GM12873 (cell line): ENCODE results near the gene NKX2-2.

Source experiments
- TF ChIP-seq, protein P1 (sequence below): IDR thresholded peaks from 2 replicates; pipeline ENCODE4 v1.5.1; 2012; ENCODE audit warnings: low read depth, mild to moderate bottlenecking, moderate library complexity, low read length, control low read depth; ENCODE audit not compliant: insufficient read depth; ENCODE audit errors: missing control alignments

NKX2-2 gene

DNA sequence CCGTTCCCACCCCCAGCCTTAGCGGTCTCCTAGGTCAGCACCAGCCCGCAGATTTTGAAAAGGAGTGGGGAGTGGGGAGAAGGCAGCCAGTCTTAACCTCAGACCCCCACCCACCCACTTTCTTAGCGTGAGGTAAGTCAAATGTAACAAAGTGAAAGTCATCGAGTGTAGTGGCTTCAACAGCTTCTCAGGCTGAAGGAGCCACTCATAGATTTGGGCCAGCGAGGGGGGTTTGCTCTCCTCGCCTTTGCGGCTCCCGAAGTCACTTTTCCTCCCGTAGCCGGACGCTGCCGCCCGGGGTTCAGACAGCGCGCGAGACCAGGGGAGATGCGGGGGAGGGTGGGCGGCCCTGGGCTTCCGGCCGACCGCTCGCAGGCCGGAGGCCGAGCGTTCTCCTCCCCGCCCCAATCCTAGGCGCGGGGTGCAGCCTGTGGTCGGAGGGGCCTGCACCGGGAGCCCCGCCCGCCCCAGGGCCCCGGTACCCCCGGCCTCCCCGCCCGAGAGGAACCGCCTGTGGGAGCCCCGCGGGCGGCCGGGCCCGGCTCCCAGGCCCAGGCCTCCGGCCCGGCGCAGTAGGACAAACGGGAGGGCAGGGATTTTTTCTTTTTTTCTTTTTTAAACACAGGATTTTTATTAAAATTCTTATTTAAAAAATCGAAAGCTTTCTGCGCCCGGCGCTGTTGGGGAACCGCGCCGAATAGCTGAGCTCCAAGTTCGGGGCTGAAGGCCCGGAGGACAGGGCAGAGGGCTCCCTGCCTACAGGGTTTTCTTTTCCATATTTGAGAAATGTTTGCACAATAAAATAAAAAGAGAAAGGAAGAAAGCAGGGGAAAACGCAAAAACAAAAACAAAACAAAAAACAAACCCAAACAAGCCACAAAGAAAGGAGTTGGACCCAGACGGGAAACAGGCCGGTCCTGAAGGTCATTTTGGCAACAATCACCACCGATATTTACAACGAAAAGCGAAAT is 3.2 kb downstream of the NKX2-2 start:
- TF ChIP-seq, protein P1, sequence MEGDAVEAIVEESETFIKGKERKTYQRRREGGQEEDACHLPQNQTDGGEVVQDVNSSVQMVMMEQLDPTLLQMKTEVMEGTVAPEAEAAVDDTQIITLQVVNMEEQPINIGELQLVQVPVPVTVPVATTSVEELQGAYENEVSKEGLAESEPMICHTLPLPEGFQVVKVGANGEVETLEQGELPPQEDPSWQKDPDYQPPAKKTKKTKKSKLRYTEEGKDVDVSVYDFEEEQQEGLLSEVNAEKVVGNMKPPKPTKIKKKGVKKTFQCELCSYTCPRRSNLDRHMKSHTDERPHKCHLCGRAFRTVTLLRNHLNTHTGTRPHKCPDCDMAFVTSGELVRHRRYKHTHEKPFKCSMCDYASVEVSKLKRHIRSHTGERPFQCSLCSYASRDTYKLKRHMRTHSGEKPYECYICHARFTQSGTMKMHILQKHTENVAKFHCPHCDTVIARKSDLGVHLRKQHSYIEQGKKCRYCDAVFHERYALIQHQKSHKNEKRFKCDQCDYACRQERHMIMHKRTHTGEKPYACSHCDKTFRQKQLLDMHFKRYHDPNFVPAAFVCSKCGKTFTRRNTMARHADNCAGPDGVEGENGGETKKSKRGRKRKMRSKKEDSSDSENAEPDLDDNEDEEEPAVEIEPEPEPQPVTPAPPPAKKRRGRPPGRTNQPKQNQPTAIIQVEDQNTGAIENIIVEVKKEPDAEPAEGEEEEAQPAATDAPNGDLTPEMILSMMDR = no peak

DNA sequence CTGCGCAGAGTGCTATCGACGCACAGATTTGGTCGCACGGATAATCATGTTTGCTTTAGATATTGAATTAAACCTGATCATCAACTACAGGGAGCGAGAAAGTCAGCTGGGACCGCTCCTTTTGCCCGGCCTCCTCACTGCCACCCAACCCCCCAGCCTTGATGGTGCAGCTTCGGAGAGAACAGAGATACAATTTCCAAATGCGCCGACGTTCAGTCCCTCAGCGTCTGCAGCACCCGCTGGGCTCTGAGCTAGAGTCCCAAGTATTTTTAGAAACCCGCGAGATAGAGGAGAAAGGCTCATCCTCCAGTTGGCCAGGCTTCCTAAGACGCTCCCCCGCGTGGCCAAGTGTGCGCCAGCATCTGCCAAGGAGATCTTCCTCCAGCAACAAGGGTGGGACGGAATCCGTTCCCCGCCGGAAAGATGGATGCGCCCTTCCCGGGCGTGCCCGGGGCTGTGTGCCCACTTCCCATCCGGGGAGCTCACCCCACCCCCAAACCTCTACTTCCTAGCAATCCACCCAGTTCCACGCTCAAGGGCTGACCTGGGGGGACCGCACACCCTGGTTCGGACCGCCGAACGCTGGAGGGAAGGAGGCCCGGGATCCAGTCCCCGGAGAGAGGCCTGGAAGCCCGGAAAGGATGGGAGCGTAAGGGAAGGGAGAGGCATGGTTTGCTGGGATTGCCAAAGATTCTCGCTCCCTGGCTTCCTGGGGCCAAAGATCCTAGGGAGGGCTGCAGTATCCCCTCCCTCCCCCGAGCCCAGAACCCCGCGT is 4.1 kb downstream of the NKX2-2 start:
- TF ChIP-seq, protein P1 = no peak

DNA sequence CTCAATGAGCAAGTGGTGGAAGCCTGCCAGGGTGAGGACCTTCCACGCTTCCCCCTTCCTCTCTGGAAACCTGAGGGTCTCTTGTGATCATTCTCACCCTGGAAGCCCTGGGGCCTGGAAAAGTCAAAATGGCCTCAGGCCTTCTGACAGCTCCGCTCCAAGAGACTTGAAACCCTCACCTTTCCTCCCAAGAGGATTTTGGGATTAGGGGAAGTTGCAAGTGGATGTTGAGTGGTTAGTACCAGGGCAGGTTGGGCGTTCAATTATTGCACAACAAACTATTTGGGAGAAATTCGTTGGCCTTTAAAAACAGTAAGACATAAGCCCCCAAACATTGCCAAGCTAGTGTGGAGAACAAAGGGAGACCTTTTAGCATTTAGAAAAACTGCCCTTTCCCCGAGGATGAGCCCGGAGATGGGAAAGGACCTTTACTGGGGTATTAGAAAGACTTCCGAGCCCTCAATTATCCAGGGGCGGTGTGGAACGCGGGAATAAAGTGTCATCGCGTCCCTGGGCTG is 4.7 kb downstream of the NKX2-2 start:
- TF ChIP-seq, protein P1 = no peak

DNA sequence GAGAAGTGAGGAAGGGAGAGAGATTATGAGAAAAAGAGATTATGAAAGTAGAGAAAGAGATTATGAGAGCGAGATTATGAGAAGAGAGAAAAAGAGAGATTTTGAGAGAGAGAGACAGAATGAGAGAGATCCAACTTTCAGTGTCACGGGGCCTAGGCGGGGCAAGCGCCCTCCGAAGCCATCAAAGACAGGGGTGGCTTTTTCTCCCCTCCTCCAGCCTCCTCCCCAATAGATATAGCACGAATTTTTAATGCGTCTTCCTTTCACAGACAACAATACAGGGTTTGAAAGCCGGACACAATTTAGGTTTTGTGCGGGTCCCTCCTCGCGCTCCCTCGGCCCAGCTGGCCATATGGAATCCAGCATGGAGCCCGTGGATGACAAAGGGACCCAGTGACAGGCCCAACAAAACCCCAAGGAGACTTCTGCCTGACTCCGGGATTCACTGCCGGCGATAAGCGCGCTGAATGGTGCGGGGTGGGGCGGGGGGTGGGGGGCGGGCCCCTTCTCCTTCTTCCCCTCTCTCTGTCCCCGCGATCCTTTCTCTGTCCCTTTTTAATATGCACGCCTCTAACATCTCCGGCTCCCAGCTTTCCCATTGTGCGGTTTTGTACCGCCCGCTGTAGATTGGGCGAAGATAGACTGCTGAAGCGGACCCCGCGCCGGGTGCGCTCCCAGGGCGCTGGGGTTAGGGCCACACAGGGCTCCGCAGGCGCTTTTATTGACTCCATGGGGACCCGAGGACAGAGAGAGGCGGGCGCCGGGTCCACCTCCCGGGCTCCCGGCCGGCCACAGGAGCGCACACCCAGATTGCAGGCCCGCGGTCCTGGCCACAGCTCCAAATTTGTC is 5.4 kb downstream of the NKX2-2 start:
- TF ChIP-seq, protein P1 = no peak

DNA sequence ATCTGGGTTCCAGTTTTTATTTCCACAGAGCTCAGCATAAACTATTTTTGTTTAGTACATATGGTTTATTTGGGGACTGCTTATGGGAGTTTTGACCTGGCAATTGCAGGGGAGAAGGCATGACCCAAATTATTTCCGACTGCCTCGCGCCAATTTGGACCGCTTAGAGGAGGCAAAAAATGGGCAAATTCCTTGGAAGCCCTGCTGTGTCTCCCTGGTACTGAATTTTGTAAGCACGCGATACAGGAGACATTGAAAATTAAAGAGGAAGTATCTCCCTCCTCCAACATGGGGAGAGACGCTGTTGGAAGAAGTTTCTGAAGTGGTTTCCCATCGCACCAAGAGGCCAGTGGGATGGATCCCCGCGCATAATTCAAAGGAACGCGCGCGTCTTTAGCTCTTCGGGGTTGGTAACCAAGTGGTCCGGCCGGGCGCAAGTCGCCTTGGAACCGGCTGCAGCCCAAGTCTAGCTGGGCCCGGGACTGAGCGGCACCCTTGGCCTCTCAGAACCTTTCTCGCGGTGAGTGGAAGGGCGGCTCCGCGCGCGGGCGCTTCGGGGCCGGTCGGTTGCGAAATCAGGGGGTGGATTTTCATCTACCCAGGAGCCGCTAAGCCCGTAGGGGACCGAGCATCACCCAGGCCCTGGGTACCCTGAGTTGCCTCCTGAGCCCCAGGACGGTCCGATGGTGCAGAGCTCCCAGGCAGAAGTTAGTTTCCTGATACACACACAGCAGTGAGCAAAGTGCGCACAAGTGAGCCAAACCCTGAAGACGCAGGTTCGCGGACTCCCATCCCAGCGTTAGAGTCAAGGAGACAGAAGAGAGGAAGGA is 6.2 kb downstream of the NKX2-2 start:
- TF ChIP-seq, protein P1 = no peak

DNA sequence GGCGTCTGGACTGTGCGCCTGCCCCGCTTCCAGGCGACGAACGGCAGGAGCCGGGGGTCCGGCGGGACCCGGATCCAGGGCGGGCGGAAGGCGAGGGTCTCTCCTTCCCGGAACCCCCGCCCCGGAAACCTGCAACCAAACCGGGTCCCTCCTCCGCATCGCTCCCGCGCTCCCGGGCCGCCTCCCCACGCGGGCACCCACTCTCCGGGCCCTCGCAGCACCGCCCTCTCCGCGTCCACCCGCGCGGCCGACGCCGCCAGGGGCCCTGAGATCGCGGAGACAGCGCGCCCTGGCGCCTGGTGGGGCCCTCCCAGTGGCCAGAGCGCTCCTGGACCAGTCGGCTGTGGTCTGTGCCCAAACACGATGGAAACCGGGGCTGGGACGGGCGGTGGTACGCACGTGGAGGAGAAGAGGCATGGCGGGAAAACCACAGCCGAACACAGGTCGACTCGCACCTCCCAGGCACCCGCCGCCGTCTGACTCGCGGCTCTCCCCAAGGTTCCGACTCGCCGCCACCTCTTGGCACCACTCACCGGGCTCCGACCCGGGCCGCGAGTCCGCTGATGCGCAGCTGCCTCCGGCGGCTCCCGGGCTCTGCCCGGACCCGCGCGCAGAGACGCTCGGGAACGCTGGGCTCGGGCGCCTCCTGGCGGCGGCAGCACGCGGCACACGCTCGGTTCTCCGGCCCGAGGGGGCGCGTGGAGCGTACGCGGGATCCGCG is 7.9 kb downstream of the NKX2-2 start:
- TF ChIP-seq, protein P1 = peak; percentile 84
